NCI-H345 treated with DMSO at 0.1 percent for 48 hours (cell line): Measurements from ENCODE around the gene SLC39A11.
"Not testable (repeated sequence)": the region's sequence is repeated elsewhere in the genome, so short reads cannot be mapped to it uniquely, and the experiment has no call there.

ENCODE experiments used
- DNase-seq: peaks from one replicate; lab custom pipeline; 2025; ENCODE audit not compliant: unreplicated experiment; lab: John Stamatoyannopoulos, UW

SLC39A11 gene

DNA sequence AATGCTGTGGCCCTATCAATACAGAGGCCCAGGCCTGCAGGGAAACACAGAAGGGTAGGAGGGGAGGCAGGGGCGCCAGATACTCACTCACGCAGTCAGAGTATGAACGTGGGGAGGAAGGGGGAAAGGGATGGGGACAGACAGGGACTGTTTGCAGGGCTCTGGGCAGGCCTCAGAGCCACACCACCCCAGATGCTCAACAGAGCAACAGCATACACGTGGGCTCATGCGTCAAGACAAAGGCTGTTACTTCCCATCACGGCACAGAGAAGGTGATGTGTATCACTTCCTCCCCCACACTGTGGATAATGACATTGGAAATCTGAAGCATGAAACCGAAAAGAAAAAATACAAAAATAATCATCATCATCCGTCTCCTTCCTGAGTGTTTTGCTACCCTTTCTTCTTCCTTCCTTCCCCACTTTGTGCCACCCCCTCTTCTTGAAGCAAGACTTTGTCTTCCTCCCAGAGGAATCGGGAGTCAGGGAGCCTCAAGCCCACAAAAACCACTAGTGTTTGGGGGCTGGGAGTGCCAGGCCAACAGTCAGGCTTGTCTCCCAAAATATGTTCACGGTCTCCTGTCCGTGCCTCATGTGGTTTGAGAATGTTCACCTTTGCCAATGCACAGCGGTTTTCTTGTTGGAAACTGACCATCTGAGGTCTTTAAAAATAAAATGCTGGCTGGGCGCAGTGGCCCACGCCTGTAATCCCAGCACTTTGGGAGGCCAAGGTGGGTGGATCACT is 20.1 kb downstream of the SLC39A11 start:
- no peak for DNase-seq

DNA sequence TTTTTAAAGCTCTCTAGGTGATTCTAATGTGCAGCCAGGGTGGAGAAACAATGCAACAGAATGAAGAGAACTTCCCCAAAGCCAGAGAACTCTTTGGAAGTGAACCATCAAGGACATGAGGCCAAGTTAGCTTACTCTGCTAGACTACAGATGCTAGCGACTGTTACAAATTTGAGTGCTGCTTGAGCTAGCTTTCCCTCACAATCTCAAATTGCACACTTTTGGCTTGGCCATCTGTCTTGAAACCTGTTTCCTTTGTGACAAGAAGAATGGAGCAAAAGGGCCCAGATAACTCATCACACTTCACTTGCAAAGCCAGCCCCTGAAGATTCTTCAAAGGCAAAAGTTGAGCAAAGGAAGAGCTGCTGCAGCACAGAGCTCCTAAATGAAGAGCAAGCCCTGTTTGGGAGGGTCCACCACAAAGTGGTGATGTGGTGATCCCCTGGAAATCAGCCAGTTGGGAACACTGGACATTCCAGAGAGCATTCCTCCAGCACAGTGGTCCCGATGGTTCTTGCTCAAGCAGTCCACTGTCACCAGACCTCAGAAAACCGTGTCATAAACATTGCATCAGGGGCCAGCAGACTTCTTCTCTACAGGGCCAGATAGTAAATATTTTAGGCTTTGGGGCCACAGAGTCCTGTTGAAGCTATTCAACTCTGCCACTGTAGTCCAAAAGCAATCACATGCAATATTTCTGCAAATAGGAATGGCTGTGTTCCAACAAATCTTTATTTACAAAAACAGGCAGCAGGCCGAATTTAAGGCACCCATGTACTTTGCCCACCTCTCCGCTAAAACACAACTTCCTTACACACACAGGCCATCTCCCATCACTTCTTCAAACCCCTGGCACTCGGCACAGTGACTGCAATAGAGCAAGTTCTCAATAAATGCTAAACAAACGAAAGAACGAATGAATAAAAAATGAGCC is 21.2 kb downstream of the SLC39A11 start:
- DNase-seq = no peak

DNA sequence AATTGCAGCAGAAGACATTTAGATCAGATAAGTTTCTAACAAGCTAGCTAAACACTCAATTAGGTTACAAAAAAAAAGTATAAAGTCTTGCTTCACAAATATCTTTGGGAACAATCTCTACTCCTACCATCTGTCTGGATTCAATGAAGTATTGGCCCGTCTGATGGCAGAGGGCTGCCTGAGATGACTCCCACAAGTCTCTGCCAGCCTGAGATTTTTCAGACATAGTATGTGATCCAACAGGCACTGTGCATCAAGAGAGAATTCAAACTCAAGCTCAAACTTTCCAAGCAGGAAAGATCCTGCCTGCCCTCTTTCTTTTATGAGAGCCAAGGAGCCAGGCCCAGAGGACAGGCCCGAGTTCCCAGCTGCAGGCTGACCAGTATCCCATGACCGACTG is 22.6 kb downstream of the SLC39A11 start:
- no peak for DNase-seq

DNA sequence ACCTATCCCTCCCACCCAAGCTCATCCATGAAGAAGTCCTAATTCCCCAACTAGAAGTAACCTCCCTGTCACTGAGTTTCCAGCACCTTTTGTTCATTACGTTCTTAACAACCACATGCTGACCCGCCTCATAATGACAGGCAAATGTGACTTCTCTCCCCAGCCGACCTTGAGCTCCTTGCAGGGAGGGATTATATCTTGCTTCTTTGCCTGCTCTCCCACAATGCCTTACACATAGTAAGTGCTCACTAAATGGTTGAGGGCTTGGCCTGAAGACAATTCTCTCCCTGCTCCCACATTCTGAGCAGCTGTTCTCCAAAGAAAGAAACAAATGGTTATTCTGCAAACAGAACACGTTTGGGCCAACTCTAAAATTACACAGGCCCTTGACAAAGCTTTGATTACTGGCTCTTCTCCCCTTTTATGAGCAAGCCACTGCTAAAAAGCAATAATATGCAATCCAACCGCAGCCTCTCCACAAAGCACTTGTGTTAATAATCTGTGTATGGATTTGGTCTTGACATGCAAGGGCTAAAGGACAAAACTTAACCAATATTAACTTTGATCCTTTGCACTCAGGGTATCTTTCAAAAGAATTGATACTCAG is 23.2 kb downstream of the SLC39A11 start:
- DNase-seq = no peak

DNA sequence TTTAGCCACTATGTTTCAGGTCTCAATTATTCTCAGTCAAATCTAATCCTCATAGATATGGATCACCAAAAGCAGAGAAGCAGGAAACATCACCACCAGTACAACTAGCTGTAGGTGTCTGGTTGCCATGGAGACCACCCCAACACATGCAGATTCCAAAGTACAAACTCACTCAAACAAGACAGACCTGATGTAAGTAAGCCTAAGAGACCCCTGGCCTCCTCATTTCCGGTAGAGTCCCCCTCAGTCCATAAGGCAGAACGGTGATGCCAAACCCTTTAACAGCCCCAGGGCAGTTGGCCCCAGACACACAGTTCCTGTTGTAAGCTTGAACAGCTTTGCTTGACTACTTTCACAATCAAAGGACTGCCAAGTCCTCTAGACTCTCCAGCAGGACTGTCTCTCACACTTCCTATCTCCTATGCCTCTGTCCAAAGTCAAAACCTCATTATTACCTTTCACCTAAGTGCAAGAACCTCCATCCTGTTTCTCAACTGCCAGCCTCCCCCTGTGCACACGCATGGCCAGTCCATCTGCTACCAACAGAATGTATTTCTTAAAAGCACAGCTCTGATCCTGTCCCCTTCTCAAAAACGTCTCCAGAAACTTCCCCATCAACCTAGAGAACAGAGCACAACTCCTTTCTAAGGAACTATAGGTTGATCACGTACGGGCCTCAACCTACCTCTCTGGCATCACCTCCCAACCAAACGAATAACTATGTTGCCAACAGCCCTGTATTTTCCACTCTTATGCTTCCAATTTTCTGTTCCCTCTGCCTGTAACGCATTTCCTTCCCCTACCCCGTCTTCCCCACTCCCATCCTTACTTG is 23.9 kb downstream of the SLC39A11 start:
- DNase-seq = no peak

DNA sequence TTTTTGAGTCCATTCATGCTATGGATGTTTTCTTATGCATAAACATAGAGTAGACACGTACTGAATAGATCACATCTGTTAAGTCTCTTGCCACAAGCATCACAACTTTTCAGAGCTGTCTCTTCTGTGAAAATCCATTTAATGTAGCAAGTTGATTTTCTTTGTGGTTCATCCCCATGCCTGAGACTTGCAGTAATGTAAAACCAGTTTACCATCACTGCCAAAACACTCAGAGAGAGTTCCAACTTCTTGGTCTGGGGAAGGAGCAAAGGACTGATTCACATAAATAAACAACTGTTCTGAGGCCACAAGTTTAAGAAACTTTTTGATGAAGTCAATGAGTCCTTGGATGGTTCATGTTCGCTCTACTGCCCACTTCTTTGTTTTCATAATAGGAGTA is 24.8 kb downstream of the SLC39A11 start:
- not testable (repeated sequence) for DNase-seq

DNA sequence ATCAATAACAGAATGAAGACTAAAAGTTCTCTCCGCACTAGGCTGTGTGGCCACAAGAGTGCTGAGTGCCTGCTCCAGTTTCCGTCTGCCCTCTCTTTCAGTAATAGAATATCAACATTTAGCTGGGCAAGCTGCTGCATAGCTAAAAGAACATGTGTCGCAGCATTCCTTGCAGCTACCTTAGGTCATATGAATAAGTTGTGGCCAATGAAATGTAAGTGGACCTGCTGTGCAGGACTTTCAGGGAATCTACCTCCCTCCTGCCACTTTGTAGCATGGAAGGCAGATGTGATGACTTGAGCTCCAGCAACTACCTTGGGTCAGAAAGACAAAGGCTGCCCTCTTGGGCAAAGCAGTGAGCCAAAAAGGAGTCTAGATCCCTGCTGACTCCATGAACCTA is 25.4 kb downstream of the SLC39A11 start:
- no peak for DNase-seq

DNA sequence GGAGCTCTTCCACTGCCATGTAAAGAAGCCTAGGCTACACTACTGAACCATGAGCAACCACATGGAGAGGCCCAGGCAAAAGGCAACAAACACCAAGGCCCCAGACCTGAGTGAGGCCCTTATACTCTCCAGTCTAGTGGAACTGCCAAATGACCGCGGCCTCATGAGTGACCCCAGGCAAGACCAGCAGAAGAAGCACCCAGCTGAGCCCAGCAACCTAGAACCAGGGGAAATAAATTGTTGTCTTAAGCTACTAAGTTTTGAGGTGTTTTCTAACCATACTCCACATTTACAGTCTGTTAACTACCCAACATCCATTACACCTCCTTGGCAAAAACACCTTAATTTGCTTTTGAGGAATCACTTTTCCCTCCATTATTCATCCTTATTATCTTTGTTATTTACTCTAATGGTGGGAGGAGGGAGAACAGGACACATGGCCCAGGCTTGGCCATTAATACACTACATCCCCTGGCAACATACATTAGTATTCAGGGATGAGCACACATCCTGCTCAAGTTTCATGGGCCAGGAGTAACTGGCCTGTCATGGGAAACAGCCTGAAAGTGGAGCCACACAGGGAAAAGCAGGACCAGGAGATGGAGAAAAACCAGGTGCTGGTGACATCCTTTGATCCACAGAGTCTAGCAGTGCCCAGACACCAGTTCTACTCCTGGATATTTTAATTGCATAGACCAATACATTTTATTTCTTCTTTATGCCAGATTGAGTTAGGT is 26.2 kb downstream of the SLC39A11 start:
- no peak for DNase-seq

DNA sequence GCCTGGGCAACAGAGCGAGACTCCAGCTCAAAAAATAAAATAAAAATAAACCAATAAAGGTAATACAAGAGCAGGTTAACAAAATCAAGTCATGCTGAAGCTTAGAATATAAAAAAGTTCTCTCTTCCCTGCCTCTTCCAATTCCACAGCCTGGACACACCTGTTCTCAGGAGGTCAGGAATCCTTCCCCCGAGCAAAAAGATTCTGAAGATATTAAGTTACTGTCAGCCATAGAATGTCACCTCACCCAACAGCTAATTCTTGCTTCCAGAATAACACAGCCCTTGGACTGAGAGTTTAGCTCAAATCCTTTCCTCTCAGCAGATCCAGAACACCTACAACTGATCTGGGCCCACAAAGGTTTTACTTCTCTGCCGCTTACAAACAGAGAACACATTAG is 27.1 kb downstream of the SLC39A11 start:
- no peak for DNase-seq

DNA sequence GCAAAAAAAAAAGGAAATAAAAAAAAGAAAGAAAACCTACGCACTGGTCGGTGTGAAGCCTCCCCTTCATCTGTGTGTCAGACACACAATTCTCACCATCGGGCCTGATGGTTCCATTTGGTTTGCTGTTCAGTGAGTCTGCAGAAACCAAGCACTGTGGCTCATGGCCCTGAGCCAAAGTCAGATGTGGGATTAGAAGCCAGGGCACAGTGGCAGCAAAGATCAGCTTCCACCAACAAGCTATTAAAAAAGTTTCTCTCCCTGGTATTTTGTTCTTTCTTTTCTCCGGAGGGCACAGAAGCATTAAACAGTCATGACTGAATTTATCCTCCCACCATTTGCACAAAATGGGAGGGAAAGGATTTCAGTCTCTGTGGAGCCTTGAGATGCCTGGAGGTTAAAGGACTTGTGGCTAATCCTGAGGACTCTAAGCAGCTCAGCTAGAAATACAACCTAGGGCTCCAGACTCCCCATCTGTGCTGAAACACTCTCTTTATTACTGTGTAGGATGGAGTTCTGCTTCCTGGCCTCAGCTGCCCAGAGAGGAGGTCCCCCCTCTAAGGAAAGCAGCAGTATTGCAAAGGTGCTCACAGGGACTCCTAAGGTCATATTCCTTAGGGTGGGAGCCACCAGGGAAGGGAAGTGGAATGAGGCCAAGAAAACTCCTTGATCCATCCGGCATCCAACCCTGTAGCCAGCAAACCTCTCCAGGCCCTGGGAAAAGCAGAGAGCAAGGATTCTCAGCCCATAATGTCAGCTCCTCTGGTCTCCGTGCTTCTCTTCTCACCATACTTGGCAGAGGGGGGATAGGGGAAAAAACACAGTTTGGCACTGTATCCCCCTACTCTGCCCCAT is 28.2 kb downstream of the SLC39A11 start:
- no peak for DNase-seq

DNA sequence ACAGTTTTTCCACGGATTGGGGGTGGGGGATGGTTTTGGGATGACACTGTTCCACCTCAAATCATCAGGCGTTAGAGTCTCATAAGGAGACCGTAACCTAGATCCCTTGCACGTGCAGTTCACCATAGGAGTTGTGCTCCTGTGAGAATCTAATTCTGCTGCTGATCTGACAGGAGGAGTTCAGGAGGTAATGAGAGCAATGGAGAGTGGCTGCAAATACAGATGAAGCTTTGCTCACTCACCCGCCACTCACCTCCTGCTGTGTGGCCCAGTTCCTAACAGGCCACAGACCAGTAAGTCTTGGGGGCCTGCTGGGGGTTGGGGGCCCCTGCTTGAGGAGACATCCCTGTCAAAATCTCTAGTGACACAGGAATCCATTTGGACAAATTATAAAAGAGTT is 29.8 kb downstream of the SLC39A11 start:
- no peak for DNase-seq

DNA sequence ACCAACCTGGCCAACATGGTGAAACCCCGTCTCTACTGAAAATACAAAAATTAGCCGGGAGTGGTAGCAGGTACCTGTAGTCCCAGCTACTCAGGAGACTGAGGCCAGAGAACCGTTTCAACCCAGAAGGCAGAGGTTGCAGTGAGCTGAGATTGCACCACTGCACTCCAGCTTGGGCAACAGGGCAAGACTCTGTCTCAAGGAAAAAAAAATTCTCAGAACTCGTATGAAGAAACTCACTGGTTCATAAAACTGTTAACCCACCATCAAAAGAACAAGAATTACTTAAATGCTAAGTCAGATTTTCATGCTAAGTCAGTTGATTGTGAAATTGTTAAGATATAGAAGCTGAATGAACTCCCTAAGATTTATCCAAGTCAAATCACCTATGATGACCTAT is 31.3 kb downstream of the SLC39A11 start:
- no peak for DNase-seq

DNA sequence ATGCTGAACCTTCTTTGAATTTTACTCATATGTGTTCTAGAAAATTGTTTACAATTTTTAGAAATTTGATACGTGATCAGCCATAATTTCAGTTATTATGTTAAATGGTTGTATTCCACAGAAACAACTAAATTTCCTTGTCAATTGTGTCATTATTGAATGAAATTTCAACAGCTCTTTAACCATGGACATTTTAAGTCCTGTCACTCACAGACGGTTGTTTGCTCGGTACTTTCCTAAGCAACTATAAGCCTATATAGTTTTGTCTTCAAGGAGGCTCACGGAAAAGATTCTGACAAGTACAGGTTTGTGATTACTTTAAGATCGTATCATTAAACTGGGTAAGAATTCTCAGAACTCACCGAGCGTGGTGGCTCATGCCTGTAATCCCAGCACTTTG is 31.8 kb downstream of the SLC39A11 start:
- DNase-seq = no peak

DNA sequence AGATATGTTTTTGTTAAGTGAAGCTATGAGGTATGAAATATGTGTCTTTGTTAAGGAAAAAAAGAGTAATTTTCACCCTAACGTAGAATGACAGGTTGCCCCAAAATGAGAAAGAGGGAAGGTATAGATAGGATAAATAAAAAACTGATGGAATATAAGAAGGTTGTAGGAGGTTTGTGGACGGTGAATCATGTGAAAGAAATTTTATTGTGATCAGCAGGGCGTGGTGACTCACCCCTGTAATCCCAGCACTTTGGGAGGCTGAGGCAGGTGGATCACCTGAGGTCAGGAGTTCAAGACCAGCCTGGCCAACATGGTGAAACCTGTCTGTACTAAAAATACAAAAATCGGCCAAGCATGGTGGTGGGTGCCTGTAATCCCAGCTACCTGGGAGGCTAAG is 32.8 kb downstream of the SLC39A11 start:
- not testable (repeated sequence) for DNase-seq

DNA sequence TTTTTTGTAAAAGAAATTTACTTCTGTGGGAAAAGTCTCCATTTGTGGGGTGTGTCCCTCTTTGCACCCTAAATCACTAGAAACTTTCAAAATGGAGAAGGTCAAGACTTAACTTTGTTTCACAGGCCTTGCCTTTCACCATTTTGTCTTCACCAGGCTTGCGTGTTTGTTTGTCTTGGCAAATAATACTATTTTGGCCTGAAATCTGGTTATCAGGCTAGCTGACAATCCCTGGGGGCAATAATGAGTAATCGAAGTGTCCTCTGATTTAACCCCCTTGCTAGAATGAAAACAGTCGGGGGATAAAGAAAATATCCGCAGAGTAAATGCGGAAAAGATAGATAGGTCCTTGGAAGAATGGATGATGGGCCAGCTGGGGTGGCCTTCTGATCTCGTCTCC is 34.5 kb downstream of the SLC39A11 start:
- DNase-seq = no peak

DNA sequence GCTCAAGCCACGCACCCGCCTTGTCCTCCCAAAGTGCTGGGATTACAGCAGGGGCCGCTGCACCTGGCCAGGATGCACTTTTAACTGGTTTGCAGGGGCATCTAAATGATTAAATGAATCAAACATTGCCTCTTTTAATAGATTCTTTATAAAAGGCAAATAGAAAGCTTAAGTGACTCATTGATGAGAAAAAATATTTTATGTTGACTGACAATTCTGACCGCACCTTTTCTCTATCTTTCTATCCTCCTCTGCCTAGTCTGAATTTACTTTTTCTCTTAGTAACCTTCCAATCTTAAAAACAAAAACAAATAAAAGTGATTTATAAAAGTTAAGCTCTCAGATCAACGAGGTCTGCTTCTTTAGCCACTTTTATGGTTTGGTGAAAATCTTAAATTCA is 35.3 kb downstream of the SLC39A11 start:
- no peak for DNase-seq

DNA sequence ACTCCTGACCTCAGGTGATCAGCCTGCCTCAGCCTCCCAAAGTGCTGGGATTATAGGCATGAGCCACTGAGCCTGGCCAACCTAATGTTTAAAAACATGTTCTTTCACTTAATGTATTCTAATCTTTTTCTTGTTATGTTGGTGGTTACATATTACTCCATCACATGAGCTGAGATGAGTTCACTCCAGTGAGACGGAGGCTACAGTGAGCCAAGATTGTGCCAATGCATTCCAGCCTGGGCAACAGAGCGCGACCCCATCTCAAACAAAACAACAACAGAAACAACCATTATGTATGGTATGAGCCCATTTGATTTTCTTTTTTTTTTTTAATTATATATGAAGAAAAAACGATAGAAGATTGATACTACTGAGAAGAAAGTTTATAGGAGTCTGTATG is 39.6 kb downstream of the SLC39A11 start:
- no peak for DNase-seq

DNA sequence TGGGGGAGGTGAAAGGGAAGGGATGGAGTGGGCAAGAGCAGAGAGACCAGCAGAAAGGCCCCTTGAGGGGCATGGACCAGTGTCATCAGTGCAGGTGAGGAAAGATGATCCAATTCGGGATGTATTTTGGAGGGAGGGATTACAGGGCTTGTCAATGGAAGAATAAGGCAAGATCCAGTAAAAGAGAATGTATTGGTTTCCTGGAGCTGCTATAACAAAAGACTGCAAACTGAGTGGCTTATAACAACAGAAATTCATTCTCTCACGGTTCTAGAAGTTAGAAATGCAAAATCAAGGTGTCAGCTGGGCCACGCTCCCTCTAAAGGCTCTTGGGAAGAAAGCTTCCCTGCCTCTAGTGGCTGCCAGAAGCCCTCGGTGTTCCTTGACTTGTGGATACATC is 41.7 kb downstream of the SLC39A11 start:
- DNase-seq = no peak

DNA sequence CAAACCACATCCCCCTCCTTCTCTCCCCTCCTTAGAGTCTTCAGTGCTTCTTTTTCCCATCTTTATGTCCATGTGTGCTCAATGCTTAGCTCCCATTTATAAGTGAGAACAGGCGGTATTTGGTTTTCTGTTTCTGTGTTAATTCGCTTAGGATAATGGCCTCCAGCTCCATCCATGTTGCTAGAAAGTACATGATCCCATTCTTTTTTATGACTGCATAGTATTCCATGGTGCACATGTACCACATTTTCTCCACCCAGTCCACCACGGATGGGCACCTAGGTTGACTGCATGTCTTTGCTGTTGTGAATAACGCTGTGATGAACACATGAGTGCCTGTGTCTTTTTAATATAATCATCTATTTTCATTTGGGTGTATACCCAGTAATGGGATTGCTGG is 44.3 kb downstream of the SLC39A11 start:
- DNase-seq = no peak
